Measurements from ENCODE around the gene CTCF. TPM values are rescaled to one million over a fixed set of nuclear protein-coding genes. Genes with fewer than 3 reads are reported as not detected.

The CTCF gene
- total and polyA plus RNA-seq, 2 donors from 2014 or later = 20.4 to 42.6 TPM

- no peak overlapping the region for H3K4me3 ChIP-seq (ENCODE audit: low read length in 3 of 3)
- intact Hi-C loops (cut with DNase I) = no loop called here
- no peak for FAIRE-seq
- peak; percentile 77 to 87 (median 82) for DNase-seq
- H3K9me3 ChIP-seq (ENCODE audit: control insufficient read depth in 2 of 3, insufficient read depth in 1 of 3, low read length in 3 of 3) = no peaks in the 10 kb centered on the region
- H3K9ac ChIP-seq (ENCODE audit: low read length in 3 of 3) = no peak overlapping the region
- H3K4me1 ChIP-seq (ENCODE audit: control insufficient read depth in 2 of 3, insufficient read depth in 2 of 3, low read depth in 1 of 3, low read length in 3 of 3) = peaks cover 0 to 13% (median 3%) of the 10 kb centered on the region in 3 donors
- peak; percentile 85 for TF ChIP-seq CTCF (IDR thresholded peaks at IDR 0.05; ENCODE audit: borderline replicate concordance, extremely low read depth, insufficient read depth)
- H3K27me3 ChIP-seq (ENCODE audit: control insufficient read depth, insufficient read depth, low read length) = no peaks in the 10 kb centered on the region
- H3K36me3 ChIP-seq (ENCODE audit: control insufficient read depth in 2 of 3, insufficient read depth in 3 of 3, low read length in 3 of 3) = peaks cover 0 to 40% (median 20%) of the 10 kb centered on the region in 3 donors
- H3K27ac ChIP-seq (ENCODE audit: low read depth in 2 of 2, low read length in 2 of 2) = peak overlapping the region in 1 of 2 donors; percentile 14
Observed at GRCh38 chr16:67546761-67547422, 15.4 kb upstream of the CTCF start.

DNA sequence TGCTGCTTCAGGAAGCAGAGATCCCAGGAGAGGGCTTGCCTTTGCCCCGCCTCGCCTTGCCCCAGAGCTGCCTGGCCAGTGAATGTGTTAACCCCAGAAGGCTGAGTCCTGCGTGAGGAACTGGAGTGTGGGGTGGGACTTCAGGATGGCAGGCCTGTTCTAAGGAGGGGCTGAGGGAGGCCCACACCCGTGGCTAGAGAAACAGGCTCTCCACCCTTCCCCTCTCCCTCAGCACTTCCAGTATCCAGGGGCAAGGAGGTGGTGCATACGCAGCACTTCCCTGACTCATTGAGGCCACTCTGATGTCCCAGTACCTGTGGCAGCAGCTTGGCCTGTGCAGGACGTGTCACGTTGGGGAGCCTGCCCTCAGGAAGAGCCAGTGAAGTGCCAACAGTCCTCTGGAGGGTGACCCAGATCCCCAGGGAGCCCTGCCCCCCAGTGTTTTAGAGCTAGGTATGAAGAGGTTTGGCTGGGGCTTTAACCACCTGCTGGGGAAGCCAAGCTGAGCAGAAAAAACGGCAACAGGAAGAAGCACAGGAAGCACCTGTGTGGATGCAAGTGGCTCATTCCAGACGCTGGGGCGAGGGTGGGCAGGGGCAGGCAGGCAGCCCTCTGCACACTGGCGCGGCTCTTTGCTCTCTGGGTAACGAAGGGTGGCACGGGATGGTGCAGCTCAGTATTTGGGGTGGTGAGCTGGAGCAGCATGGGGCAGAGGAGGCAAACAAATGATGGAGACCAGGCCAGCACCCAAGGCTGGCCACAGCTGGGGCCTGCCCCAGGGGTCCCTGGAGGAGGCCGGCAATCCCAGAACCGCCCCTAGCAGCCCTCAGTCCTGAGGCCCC lies 14.7 kb upstream of the CTCF start:
- Histone ChIP-seq H3K36me3 (ENCODE audit: control insufficient read depth in 2 of 3, insufficient read depth in 3 of 3, low read length in 3 of 3) (peaks cover 0 to 33% (median 16%) of the 10 kb centered on the region in 3 donors), H3K9ac (ENCODE audit: low read length in 3 of 3) (no peak overlapping the region), H3K27me3 (ENCODE audit: control insufficient read depth, insufficient read depth, low read length) (no peaks in the 10 kb centered on the region), H3K4me1 (ENCODE audit: control insufficient read depth in 2 of 3, insufficient read depth in 2 of 3, low read depth in 1 of 3, low read length in 3 of 3) (peaks cover 0 to 13% (median 7%) of the 10 kb centered on the region in 3 donors), H3K9me3 (ENCODE audit: control insufficient read depth in 2 of 3, insufficient read depth in 1 of 3, low read length in 3 of 3) (no peaks in the 10 kb centered on the region), H3K27ac (ENCODE audit: low read depth in 2 of 2, low read length in 2 of 2) (no peak overlapping the region), H3K4me3 (ENCODE audit: low read length in 3 of 3) (no peak overlapping the region)
- no peak for FAIRE-seq
- no peak for TF ChIP-seq CTCF (IDR thresholded peaks at IDR 0.05; ENCODE audit: borderline replicate concordance, extremely low read depth, insufficient read depth)
- intact Hi-C loops (cut with DNase I) = no loop called here
- peak in 1 of 5 donors; percentile 79 for DNase-seq

GRCh38 chr16:67548265-67549126 lies 13.8 kb upstream of the CTCF start:
- TF ChIP-seq CTCF (IDR thresholded peaks at IDR 0.05; ENCODE audit: borderline replicate concordance, extremely low read depth, insufficient read depth) = no peak
- intact Hi-C loops (cut with DNase I) = no loop called here
- Histone ChIP-seq H3K9ac (ENCODE audit: low read length in 3 of 3) (no peak overlapping the region), H3K27ac (ENCODE audit: low read depth in 2 of 2, low read length in 2 of 2) (no peak overlapping the region), H3K27me3 (ENCODE audit: control insufficient read depth, insufficient read depth, low read length) (no peaks in the 10 kb centered on the region), H3K9me3 (ENCODE audit: control insufficient read depth in 2 of 3, insufficient read depth in 1 of 3, low read length in 3 of 3) (no peaks in the 10 kb centered on the region), H3K4me3 (ENCODE audit: low read length in 3 of 3) (no peak overlapping the region), H3K36me3 (ENCODE audit: control insufficient read depth in 2 of 3, insufficient read depth in 3 of 3, low read length in 3 of 3) (peaks cover 0 to 28% (median 12%) of the 10 kb centered on the region in 3 donors), H3K4me1 (ENCODE audit: control insufficient read depth in 2 of 3, insufficient read depth in 2 of 3, low read depth in 1 of 3, low read length in 3 of 3) (peaks cover 0 to 18% (median 8%) of the 10 kb centered on the region in 3 donors)
- DNase-seq (peak in 1 of 5 donors; percentile 47), FAIRE-seq (no peak)
